ENCODE data around the gene FARS2. TPM values are rescaled to one million over a fixed set of nuclear protein-coding genes. Genes with fewer than 3 reads are reported as not detected.
A peak's percentile ranks its signal among the peaks of the same experiment; 100 is the strongest.

The FARS2 gene
- total RNA-seq, 2 donors from 2014 or later = 23.9 to 26.0 TPM

DNA sequence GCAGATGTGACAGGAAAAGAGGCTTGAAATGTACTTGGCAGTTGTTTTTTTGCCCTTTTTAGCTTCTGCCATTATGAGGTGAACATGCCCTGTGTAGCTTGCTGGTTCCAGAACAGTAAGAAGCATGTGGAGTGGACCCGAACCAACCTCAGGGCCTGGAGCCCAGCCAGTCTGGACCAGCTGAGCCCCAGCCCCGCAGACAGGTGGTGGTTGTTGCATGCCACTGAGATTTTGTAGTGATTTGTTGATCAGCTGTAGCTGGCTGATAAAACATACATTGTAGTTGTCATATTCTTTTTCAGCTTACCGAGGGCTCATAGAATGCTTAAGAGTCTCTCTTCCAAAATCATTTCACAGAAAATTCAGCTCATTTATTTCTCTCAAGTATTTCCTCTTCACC lies 182.2 kb downstream of the FARS2 start:
- DNase-seq = no peak
- H3K9me3 Mint-ChIP-seq = no peaks in the 10 kb centered on the region
- H3K4me1 Mint-ChIP-seq (ENCODE audit: low read depth) = peaks cover 6% of the 10 kb centered on the region
- no peak overlapping the region for H3K4me3 Mint-ChIP-seq
- ATAC-seq (replicated peaks in 1 of 2) = no peak
- H3K27me3 Mint-ChIP-seq (ENCODE audit: low read depth) = no peaks in the 10 kb centered on the region
- peaks cover 2 to 6% of the 10 kb centered on the region in 2 donors for H3K36me3 Mint-ChIP-seq (ENCODE audit: insufficient read depth in 2 of 2)
- H3K27ac Mint-ChIP-seq = no peak overlapping the region

DNA sequence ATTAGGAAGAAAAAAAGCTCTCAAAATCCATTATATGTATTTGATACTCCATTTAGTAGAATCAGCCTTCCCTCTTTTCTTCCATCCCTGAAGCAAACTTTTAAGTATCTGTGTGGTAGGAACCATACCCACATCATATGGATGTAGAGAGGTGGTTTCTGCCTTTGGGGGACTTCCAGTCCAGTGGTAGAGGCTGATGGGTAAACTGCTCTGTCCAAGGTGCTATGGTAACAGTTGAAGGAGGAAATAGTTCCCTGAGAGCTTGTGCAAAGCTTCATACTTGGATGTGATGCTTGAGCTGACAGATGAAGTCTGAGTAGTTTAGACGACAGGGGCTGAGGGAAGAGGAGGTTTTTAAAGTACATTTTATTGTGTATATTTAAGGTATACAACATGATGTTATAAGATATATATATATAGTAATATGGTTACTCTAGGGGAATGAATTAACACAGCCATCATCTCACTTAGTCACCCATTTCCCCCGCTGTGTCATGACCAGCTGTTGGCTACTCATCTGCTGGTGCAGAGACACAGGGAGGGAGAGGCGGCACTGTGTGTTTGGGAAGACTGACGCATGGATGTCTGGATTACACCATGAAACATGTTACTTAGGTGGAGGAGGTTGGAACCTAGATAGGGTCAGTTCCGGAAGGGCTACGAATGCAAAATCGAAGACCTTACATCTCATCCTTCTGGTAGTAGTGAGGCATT lies 185.2 kb downstream of the FARS2 start:
- no peak overlapping the region for H3K27ac Mint-ChIP-seq
- H3K4me1 Mint-ChIP-seq (ENCODE audit: low read depth) = peaks cover 15% of the 10 kb centered on the region
- DNase-seq (no peak), ATAC-seq (replicated peaks in 1 of 2) (no peak)
- no peak overlapping the region for H3K4me3 Mint-ChIP-seq
- H3K9me3 Mint-ChIP-seq = no peaks in the 10 kb centered on the region
- no peaks in the 10 kb centered on the region for H3K27me3 Mint-ChIP-seq (ENCODE audit: low read depth)
- peaks cover 2 to 5% of the 10 kb centered on the region in 2 donors for H3K36me3 Mint-ChIP-seq (ENCODE audit: insufficient read depth in 2 of 2)

DNA sequence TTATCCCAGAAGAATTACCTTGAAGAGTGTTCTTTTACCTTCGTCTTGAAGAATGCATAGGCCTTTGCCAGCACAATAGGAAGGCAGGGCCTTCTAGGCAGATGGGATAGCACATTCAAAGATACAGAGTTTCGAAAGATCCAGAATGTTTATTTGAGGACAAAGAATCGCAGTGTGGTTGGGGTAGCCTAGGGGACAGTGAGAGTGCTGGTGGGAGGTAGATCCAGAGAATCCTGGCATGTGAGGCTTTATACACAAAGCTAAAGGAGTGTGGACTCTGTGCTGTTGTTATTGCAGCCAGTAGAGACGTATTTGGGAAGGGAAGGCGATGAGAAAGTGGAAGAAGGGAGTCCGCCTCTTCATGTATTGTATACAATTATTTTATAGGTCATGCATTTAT lies 186.6 kb downstream of the FARS2 start:
- no peaks in the 10 kb centered on the region for H3K9me3 Mint-ChIP-seq
- ATAC-seq (replicated peaks in 1 of 2) = no peak
- H3K4me3 Mint-ChIP-seq = no peak overlapping the region
- DNase-seq = no peak
- no peaks in the 10 kb centered on the region for H3K27me3 Mint-ChIP-seq (ENCODE audit: low read depth)
- H3K27ac Mint-ChIP-seq = no peak overlapping the region
- H3K4me1 Mint-ChIP-seq (ENCODE audit: low read depth) = peaks cover 10% of the 10 kb centered on the region
- peaks cover 2 to 5% of the 10 kb centered on the region in 2 donors for H3K36me3 Mint-ChIP-seq (ENCODE audit: insufficient read depth in 2 of 2)

DNA sequence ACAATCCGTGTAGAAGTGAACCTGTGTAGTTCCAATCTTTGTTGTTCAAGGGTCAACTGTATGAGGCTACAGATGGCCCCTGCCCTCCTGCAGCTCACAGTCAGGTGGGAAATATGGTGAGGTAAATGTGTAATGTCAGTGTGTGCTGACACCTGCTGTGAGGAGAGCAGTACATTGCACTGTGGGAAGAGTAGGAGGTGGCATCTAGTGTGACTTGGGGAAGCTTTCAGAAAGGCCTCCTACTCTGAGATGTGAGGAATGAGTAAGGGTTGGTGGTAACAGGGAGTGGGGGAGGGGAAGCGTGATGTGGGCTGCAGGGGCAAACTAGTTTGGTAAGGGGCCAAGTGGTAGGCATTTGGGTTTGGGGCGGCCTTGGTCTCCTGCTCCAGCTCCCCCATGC lies 188.8 kb downstream of the FARS2 start:
- ATAC-seq (replicated peaks in 1 of 2) = peak; percentile 24 to 30
- H3K27ac Mint-ChIP-seq = no peak overlapping the region
- no peaks in the 10 kb centered on the region for H3K27me3 Mint-ChIP-seq (ENCODE audit: low read depth)
- DNase-seq = no peak
- H3K4me3 Mint-ChIP-seq = no peak overlapping the region
- peaks cover 2 to 5% of the 10 kb centered on the region in 2 donors for H3K36me3 Mint-ChIP-seq (ENCODE audit: insufficient read depth in 2 of 2)
- H3K4me1 Mint-ChIP-seq (ENCODE audit: low read depth) = peaks cover 10% of the 10 kb centered on the region
- H3K9me3 Mint-ChIP-seq = no peaks in the 10 kb centered on the region

DNA sequence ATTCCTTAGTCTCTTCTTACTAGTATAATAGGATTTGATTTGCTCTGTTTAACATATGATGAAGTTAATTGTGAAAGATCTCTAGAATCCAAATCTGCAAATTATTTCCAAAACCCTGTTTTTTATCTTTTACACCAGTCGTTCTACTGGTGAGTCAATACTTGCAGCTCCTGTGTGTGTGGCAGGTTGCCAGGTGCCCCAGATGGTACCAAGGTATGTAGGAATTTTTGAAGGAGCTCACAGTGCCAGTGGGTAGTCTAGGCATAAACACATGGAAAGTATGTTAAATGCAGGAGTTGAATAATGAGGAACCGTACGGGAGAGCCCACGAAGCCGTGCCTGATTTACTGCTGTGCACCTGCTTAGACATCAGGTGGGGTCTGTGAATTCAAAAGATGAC lies 192.2 kb downstream of the FARS2 start:
- no peaks in the 10 kb centered on the region for H3K27me3 Mint-ChIP-seq (ENCODE audit: low read depth)
- no peak overlapping the region for H3K4me3 Mint-ChIP-seq
- no peak for DNase-seq
- H3K9me3 Mint-ChIP-seq = no peaks in the 10 kb centered on the region
- peaks cover 10% of the 10 kb centered on the region for H3K4me1 Mint-ChIP-seq (ENCODE audit: low read depth)
- H3K36me3 Mint-ChIP-seq (ENCODE audit: insufficient read depth in 2 of 2) = no peaks in the 10 kb centered on the region
- no peak overlapping the region for H3K27ac Mint-ChIP-seq
- no peak for ATAC-seq (replicated peaks in 1 of 2)

DNA sequence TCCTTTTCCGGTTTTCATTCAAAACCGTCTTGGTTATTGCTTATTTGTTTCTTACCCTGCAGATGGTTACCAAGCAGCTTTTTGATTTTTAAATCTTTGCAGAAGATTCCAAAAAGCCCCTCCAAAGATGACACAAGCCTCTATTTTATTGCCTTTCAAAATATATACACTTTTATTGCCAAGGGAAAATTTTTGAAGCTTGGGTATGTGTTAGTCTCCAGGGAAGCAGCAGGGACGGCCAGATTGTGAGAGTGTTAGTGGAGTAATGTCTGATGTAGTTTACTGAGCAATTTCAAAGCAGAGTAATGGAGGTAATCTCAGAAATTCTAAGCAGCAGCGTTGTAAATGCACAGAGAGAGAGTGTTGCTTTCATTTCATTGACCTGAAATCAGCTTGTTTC lies 193.8 kb downstream of the FARS2 start:
- Mint-ChIP-seq H3K27ac (no peak overlapping the region), H3K36me3 (ENCODE audit: insufficient read depth in 2 of 2) (no peaks in the 10 kb centered on the region), H3K27me3 (ENCODE audit: low read depth) (no peaks in the 10 kb centered on the region), H3K4me1 (ENCODE audit: low read depth) (peaks cover 10% of the 10 kb centered on the region), H3K4me3 (no peak overlapping the region), H3K9me3 (no peaks in the 10 kb centered on the region)
- no peak for DNase-seq
- no peak for ATAC-seq (replicated peaks in 1 of 2)

DNA sequence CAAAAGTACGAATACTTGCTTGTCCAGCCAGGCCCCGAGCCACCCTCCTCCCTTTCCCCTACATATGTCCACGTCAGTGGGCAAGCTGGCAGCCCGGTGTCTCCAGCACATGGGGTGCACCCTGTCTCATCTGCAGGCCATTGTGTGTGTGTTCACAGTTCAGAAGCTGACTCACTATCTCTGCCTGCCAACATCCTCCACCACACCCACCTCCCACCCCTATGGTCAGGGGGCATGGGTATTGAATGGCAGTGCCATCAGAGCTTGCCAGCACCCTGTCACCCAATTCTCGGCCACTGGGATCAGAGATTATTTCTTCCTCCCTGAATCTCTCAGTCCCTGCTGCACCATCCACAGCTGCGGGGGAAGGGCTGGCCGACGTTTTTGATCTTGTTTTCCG lies 195.7 kb downstream of the FARS2 start:
- ATAC-seq (replicated peaks in 1 of 2) = no peak
- DNase-seq = no peak
- Mint-ChIP-seq H3K27me3 (ENCODE audit: low read depth) (no peaks in the 10 kb centered on the region), H3K4me3 (no peak overlapping the region), H3K36me3 (ENCODE audit: insufficient read depth in 2 of 2) (peaks cover 1 to 2% of the 10 kb centered on the region in 2 donors), H3K4me1 (ENCODE audit: low read depth) (peaks cover 12% of the 10 kb centered on the region), H3K27ac (no peak overlapping the region), H3K9me3 (no peaks in the 10 kb centered on the region)

DNA sequence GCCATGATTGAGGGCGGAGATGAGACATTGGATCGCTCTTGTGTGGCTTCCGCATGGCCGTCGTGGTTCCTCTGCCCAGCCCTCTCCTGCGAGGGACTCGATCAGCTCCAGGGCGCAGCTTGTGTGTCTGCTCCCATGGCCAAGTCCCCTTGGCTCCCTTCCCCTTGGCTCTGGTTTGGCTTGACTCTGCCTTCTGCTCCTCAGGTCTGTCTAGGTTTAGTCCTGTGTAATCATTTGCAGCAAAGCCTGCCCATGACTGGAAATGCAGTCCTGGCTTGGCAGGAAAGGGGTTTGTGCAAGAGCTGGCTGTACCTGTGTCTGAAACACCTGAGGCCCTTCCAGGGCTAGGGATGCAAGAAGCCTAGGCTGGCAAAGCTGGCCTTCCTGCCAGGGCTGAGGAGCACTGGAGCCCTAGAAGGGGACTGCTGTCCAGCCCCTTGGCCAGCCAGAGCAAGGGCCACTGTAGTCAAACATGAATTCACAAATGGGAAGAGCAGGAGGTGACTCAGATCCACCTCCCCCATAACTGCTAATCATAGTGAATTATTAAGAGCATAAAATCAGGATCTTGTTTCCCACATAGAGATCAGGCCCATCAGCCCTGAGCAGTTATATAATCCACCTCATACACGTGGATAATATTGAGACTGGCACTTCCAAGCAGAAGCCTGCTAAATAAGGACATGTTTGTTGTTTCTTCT lies 196.8 kb downstream of the FARS2 start:
- H3K36me3 Mint-ChIP-seq (ENCODE audit: insufficient read depth in 2 of 2) = peaks cover 1 to 2% of the 10 kb centered on the region in 2 donors
- ATAC-seq (replicated peaks in 1 of 2) (no peak), DNase-seq (no peak)
- H3K9me3 Mint-ChIP-seq = no peaks in the 10 kb centered on the region
- no peaks in the 10 kb centered on the region for H3K27me3 Mint-ChIP-seq (ENCODE audit: low read depth)
- no peak overlapping the region for H3K4me3 Mint-ChIP-seq
- no peak overlapping the region for H3K27ac Mint-ChIP-seq
- H3K4me1 Mint-ChIP-seq (ENCODE audit: low read depth) = peaks cover 12% of the 10 kb centered on the region

DNA sequence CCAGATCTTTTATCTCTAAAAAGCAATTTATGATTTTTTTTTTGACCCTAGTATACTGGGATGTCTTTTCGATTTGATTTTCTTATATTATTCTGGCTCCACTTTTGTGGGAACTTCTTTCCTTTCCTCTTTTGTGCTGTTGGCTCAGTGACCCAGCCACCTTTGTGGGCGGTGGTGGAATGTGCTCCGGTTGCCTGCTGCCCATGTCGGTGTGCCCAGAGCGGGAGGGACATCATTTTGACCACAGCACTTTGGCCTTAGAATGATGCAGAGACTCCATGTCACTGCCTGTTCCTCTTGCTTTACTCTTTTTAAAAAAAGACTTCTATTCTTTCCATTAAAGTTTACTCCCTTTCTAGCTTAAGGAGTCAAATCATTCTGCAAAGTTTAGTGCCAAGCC lies 198.0 kb downstream of the FARS2 start:
- H3K27me3 Mint-ChIP-seq (ENCODE audit: low read depth) = no peaks in the 10 kb centered on the region
- ATAC-seq (replicated peaks in 1 of 2) = no peak
- H3K4me3 Mint-ChIP-seq = no peak overlapping the region
- no peak overlapping the region for H3K27ac Mint-ChIP-seq
- peaks cover 12% of the 10 kb centered on the region for H3K4me1 Mint-ChIP-seq (ENCODE audit: low read depth)
- peaks cover 1 to 2% of the 10 kb centered on the region in 2 donors for H3K36me3 Mint-ChIP-seq (ENCODE audit: insufficient read depth in 2 of 2)
- no peak for DNase-seq
- no peaks in the 10 kb centered on the region for H3K9me3 Mint-ChIP-seq

DNA sequence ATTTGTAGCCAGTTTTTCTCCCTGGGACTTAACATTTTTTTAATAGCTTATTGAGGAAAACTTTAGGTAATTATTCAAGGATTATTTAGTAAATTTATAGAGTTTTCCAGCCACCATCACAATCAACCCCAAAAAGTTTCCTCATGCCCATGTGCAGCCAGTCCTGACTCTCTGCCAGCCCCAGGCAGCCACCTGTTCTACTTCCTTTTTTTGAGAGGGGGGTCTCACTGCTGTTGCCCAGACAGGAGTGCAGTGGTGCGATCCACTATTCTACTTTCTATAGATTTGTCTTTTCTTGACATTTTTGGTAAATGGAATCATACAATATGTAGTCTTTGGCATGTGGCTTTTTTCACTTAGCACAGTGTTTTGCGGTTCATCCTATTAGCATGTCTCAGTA lies 200.1 kb downstream of the FARS2 start:
- no peak overlapping the region for H3K4me3 Mint-ChIP-seq

DNA sequence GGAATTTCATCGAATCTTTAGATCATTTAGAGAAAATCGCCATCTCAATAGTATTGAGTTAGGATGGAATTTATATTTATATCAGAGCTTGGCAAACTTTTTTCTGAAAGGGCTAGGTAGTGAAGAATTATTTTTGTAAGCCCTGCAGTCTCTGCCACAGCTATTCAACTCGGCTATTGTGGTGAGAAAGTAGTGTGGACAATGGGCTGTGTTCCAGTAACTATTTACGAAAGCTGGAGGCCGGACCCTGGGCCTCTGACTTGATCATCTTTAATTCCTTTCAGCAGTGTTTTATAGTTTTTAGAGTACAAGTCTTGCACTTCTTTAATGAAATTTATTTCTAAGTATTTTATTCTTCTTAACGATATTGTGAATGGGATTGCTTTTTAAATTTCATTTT lies 201.5 kb downstream of the FARS2 start:
- H3K9me3 Mint-ChIP-seq = no peaks in the 10 kb centered on the region
- peaks cover 1 to 2% of the 10 kb centered on the region in 2 donors for H3K36me3 Mint-ChIP-seq (ENCODE audit: insufficient read depth in 2 of 2)
- ATAC-seq (replicated peaks in 1 of 2) (no peak), DNase-seq (no peak)
- H3K4me1 Mint-ChIP-seq (ENCODE audit: low read depth) = peaks cover 19% of the 10 kb centered on the region
- H3K27me3 Mint-ChIP-seq (ENCODE audit: low read depth) = no peaks in the 10 kb centered on the region
- no peak overlapping the region for H3K4me3 Mint-ChIP-seq
- H3K27ac Mint-ChIP-seq = no peak overlapping the region

More for the DNA sequence above, 200.1 kb downstream of the FARS2 start:
- Mint-ChIP-seq H3K27me3 (ENCODE audit: low read depth) (no peaks in the 10 kb centered on the region), H3K4me1 (ENCODE audit: low read depth) (peaks cover 12% of the 10 kb centered on the region), H3K27ac (no peak overlapping the region), H3K9me3 (no peaks in the 10 kb centered on the region), H3K36me3 (ENCODE audit: insufficient read depth in 2 of 2) (peaks cover 1 to 2% of the 10 kb centered on the region in 2 donors)
- DNase-seq (no peak), ATAC-seq (replicated peaks in 1 of 2) (no peak)

DNA sequence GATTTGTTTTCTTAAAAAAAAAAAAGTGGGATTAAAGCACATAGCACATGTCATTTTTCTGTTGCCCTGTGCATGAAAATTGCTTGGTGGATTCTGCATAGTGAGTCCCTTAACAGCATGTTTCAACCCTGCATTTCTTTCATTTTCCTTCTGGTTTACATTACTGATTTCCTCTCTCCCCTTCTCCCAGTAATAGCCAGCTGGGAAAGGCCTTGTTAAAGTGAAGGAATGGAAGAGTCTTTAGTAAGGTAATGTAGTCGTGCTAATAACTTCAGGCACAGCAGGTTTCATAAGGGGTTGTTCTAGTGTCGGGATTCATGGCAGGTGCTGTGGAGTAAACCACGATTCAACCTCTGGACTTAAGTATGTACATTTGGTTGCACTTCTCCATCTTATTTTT lies 202.4 kb downstream of the FARS2 start:
- Mint-ChIP-seq H3K27ac (no peak overlapping the region), H3K36me3 (ENCODE audit: insufficient read depth in 2 of 2) (peaks cover 1 to 2% of the 10 kb centered on the region in 2 donors), H3K9me3 (no peaks in the 10 kb centered on the region), H3K4me1 (ENCODE audit: low read depth) (peaks cover 27% of the 10 kb centered on the region), H3K27me3 (ENCODE audit: low read depth) (no peaks in the 10 kb centered on the region), H3K4me3 (no peak overlapping the region)
- ATAC-seq (replicated peaks in 1 of 2) (no peak), DNase-seq (no peak)

DNA sequence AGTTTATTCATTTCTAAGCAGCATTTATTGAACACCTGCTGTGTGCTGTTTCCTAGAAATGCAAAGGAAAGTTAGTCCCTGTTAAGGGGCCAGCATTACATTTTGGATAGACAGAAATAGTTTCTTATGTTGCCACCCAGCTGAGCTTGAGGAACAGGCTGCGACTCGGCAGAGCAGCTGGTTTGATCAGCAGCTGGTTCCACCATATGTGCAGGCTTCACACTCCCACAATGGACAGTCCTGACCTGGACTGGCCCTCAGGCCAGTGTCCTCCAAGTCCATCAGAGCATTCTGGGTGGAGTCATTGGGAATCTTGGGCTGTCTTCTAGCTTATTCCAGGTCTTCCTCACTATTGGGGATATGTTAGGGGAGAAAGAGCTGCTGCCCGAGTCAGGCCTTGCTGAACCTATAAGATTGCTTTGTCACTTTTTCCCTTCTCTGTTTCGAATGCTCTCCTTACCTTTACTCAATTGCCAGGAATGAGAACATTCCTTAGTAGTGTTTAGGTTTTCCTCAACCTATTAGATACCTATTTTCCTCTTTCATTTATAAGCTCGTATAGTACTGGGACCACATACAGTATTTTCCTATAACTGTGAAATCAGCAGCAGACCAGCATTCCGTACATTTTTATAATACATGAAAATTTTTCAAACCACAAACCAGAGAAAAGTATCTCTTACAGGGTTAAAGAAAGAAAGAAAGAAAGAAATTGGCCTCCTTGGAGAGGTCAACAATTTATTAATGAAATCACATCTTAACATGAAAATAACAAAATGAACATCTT lies 203.0 kb downstream of the FARS2 start:
- Mint-ChIP-seq H3K9me3 (no peaks in the 10 kb centered on the region), H3K27ac (no peak overlapping the region), H3K4me1 (ENCODE audit: low read depth) (peaks cover 27% of the 10 kb centered on the region), H3K4me3 (no peak overlapping the region), H3K36me3 (ENCODE audit: insufficient read depth in 2 of 2) (peaks cover 1 to 2% of the 10 kb centered on the region in 2 donors), H3K27me3 (ENCODE audit: low read depth) (no peaks in the 10 kb centered on the region)
- no peak for ATAC-seq (replicated peaks in 1 of 2)
- DNase-seq = no peak
